KMS-11 (cell line): Measurements from ENCODE around the gene PIEZO2.

Experiments
- H2AFZ ChIP-seq: fragments of 200-600 bp; sonication (generic); 2 replicates; pipeline ENCODE4 v1.6.1; 2016; ENCODE audit warnings: antibody characterized with exemption, mixed run types, low read depth
- H3K27ac ChIP-seq: fragments of 200-600 bp; sonication (generic); 2 replicates; pipeline ENCODE4 v1.6.1; 2016; ENCODE audit warnings: mild to moderate bottlenecking, mixed run types
- H3K27me3 ChIP-seq: fragments of 200-600 bp; sonication (generic); 2 replicates; pipeline ENCODE4 v1.6.1; 2017; ENCODE audit warnings: mild to moderate bottlenecking, low read depth, mixed run types, moderate library complexity; ENCODE audit not compliant: insufficient read depth
- H3K36me3 ChIP-seq: fragments of 200-600 bp; sonication (generic); 2 replicates; pipeline ENCODE4 v1.6.1; 2017; ENCODE audit warnings: mild to moderate bottlenecking, mixed run types; ENCODE audit not compliant: insufficient read depth
- H3K4me1 ChIP-seq: fragments of 200-600 bp; sonication (generic); 2 replicates; pipeline ENCODE4 v1.6.1; 2016; ENCODE audit warnings: mild to moderate bottlenecking, low read depth, mixed run types; ENCODE audit not compliant: poor library complexity, severe bottlenecking
- H3K4me2 ChIP-seq: fragments of 200-600 bp; sonication (generic); 2 replicates; pipeline ENCODE4 v1.7.0; 2016; ENCODE audit warnings: mild to moderate bottlenecking, mixed run types
- H3K4me3 ChIP-seq: fragments of 200-600 bp; sonication (generic); IDR thresholded peaks from 2 replicates; pipeline ENCODE4 v1.6.1; 2017; ENCODE audit warnings: low read depth, low read length, mixed read lengths; ENCODE audit not compliant: insufficient read depth
- H3K79me2 ChIP-seq: fragments of 200-600 bp; sonication (generic); 2 replicates; pipeline ENCODE4 v1.6.1; 2016; ENCODE audit warnings: low read depth, mixed run types; ENCODE audit not compliant: insufficient read depth
- H3K9ac ChIP-seq: fragments of 200-600 bp; sonication (generic); 2 replicates; pipeline ENCODE4 v1.6.1; 2016; ENCODE audit warnings: mild to moderate bottlenecking, mixed run types
- H4K20me1 ChIP-seq: fragments of 200-600 bp; sonication (generic); 2 replicates; pipeline ENCODE4 v1.6.1; 2016; ENCODE audit warnings: mild to moderate bottlenecking, mixed run types; ENCODE audit not compliant: insufficient read depth
- CTCF ChIP-seq: fragments of 200-600 bp; sonication (generic); conservative IDR thresholded peaks from 2 replicates; pipeline ENCODE4 v1.6.1; 2017; ENCODE audit warnings: low read depth, mild to moderate bottlenecking, antibody characterized with exemption, low read length, moderate library complexity, mixed read lengths

The PIEZO2 gene

GRCh38 chr18:11146947-11147345, 2.4 kb downstream of the PIEZO2 start:
- H3K4me3 ChIP-seq, result no peak overlapping the region
- no peak overlapping the region for H3K4me2 ChIP-seq
- no peak overlapping the region for H3K9ac ChIP-seq
- H2AFZ ChIP-seq, result no peak overlapping the region
- no peaks in the 10 kb centered on the region for H4K20me1 ChIP-seq
- no peak overlapping the region for H3K27ac ChIP-seq
- no peaks in the 10 kb centered on the region for H3K36me3 ChIP-seq
- H3K79me2 ChIP-seq, result peaks cover 4% of the 10 kb centered on the region; the same call in 1 of the 2 replicates
- no peak for TF ChIP-seq CTCF
- no peaks in the 10 kb centered on the region for H3K27me3 ChIP-seq
- H3K4me1 ChIP-seq, result peaks cover 19% of the 10 kb centered on the region

GRCh38 chr18:11146238-11146946, 3.0 kb downstream of the PIEZO2 start:
- no peak overlapping the region for H3K9ac ChIP-seq
- no peaks in the 10 kb centered on the region for H3K27me3 ChIP-seq
- no peaks in the 10 kb centered on the region for H4K20me1 ChIP-seq
- H3K79me2 ChIP-seq, result peaks cover 4% of the 10 kb centered on the region; the same call in 1 of the 2 replicates
- no peak overlapping the region for H3K27ac ChIP-seq
- no peak for TF ChIP-seq CTCF
- no peak overlapping the region for H3K4me3 ChIP-seq
- no peak overlapping the region for H2AFZ ChIP-seq
- H3K36me3 ChIP-seq, result no peaks in the 10 kb centered on the region
- H3K4me2 ChIP-seq, result no peak overlapping the region
- peaks cover 18% of the 10 kb centered on the region for H3K4me1 ChIP-seq

- H3K4me2 ChIP-seq, result no peak overlapping the region
- peaks cover 4% of the 10 kb centered on the region; the same call in 1 of the 2 replicates for H3K79me2 ChIP-seq
These were observed 3.8 kb downstream of the PIEZO2 start for GRCh38 chr18:11145413-11146191.

GRCh38 chr18:11137400-11137799, 12.0 kb downstream of the PIEZO2 start:
- Histone ChIP-seq H3K27ac (peak overlapping the region; percentile 65), H3K36me3 (no peaks in the 10 kb centered on the region), H3K79me2 (no peaks in the 10 kb centered on the region), H3K4me2 (peak overlapping the region; percentile 53), H3K4me3 (no peak overlapping the region), H4K20me1 (no peaks in the 10 kb centered on the region), H2AFZ (peak overlapping the region; percentile 38; the same call in 1 of the 2 replicates), H3K9ac (peak overlapping the region; percentile 6; the same call in 1 of the 2 replicates), H3K27me3 (no peaks in the 10 kb centered on the region), H3K4me1 (peaks cover 35% of the 10 kb centered on the region)
- TF ChIP-seq CTCF, result no peak

More at GRCh38 chr18:11145413-11146191, 3.8 kb downstream of the PIEZO2 start:
- Histone ChIP-seq H3K36me3 (no peaks in the 10 kb centered on the region), H3K27me3 (no peaks in the 10 kb centered on the region), H3K4me1 (peaks cover 10% of the 10 kb centered on the region), H2AFZ (no peak overlapping the region), H3K27ac (no peak overlapping the region), H3K9ac (no peak overlapping the region), H3K4me3 (no peak overlapping the region), H4K20me1 (no peaks in the 10 kb centered on the region)
- TF ChIP-seq CTCF, result no peak
